ENCODE data around the gene MTFR2.

MTFR2 gene

GRCh38 chr6:136249811-136250685 lies at the start of gene MTFR2:
Gene MTFR2 (minus strand): TSS chr6:136250311. CDS start chr6:136249099, 1,212 bp downstream.
- peak within 1 kb of the TSS; percentile 71 to 93 (median 86) for H3K4me3 ChIP-seq

GRCh38 chr6:136294621-136295020 lies 44.5 kb upstream of the MTFR2 start:
- Histone ChIP-seq H3K4me1 (peaks cover 13 to 21% (median 16%) of the 10 kb centered on the region in 10 experiments), H3K4me3 (no peak overlapping the region), H3K36me3 (no peaks in the 10 kb centered on the region), H3K27me3 (no peaks in the 10 kb centered on the region), H3K9me3 (replicated peaks in 1 of 11) (no peaks in the 10 kb centered on the region), H3K27ac (no peak overlapping the region), H3K9ac (no peak overlapping the region), H4K20me1 (no peaks in the 10 kb centered on the region), H3K4me2 (no peak overlapping the region)
- TF ChIP-seq Cebpa-rat (IDR thresholded peaks at IDR 0.05) = no peak

More at GRCh38 chr6:136249811-136250685, at the start of gene MTFR2:
- H3K27ac ChIP-seq = peak within 1 kb of the TSS; percentile 26 to 84 (median 73); a peak in 21 of 22 replicates
- H4K20me1 ChIP-seq = peaks cover 0 to 18% (median 9%) of the 10 kb centered on the region in 11 experiments; a peak in 8 of 22 replicates
- TF ChIP-seq Cebpa-rat (IDR thresholded peaks at IDR 0.05) = no peak
- H3K4me2 ChIP-seq = peak within 1 kb of the TSS; percentile 78 to 92 (median 89)
- no peaks in the 10 kb centered on the region for H3K27me3 ChIP-seq
- peak within 1 kb of the TSS; percentile 76 to 85 (median 82) for H3K9ac ChIP-seq
- H3K36me3 ChIP-seq = peaks cover 4 to 42% (median 28%) of the 10 kb centered on the region in 11 experiments; a peak in 16 of 22 replicates
- peaks cover 8 to 33% (median 22%) of the 10 kb centered on the region in 10 experiments for H3K4me1 ChIP-seq
- peaks cover 0 to 10% (median 3%) of the 10 kb centered on the region in 11 experiments; a peak in 7 of 22 replicates for H3K9me3 ChIP-seq (replicated peaks in 1 of 11)

GRCh38 chr6:136290410-136291010 lies 40.4 kb upstream of the MTFR2 start:
- peak overlapping the region; percentile 74 to 98 (median 88) for H3K4me3 ChIP-seq
- H3K9me3 ChIP-seq (replicated peaks in 1 of 11) = no peaks in the 10 kb centered on the region
- TF ChIP-seq Cebpa-rat (IDR thresholded peaks at IDR 0.05) = no peak
- H3K9ac ChIP-seq = peak overlapping the region; percentile 95 to 100 (median 99)
- no peaks in the 10 kb centered on the region for H3K27me3 ChIP-seq
- H4K20me1 ChIP-seq = peaks cover 36 to 40% (median 37%) of the 10 kb centered on the region in 11 experiments
- peaks cover 40 to 46% (median 43%) of the 10 kb centered on the region in 10 experiments for H3K4me1 ChIP-seq
- peaks cover 0 to 29% (median 19%) of the 10 kb centered on the region in 11 experiments; a peak in 14 of 22 replicates for H3K36me3 ChIP-seq
- peak overlapping the region; percentile 98 to 100 (median 99) for H3K27ac ChIP-seq
- peak overlapping the region; percentile 79 to 95 (median 86) for H3K4me2 ChIP-seq

- Histone ChIP-seq H3K9ac (peak within 1 kb of the TSS; percentile 95 to 100 (median 99)), H3K36me3 (peaks cover 0 to 35% (median 20%) of the 10 kb centered on the region in 11 experiments; a peak in 16 of 22 replicates), H3K4me2 (peak within 1 kb of the TSS; percentile 85 to 99 (median 94)), H3K27ac (peak within 1 kb of the TSS; percentile 98 to 100 (median 99)), H3K4me1 (peaks cover 47 to 53% (median 50%) of the 10 kb centered on the region in 10 experiments), H3K27me3 (no peaks in the 10 kb centered on the region), H3K4me3 (peak within 1 kb of the TSS; percentile 74 to 98 (median 88)), H4K20me1 (peaks cover 43 to 47% (median 44%) of the 10 kb centered on the region in 11 experiments), H3K9me3 (replicated peaks in 1 of 11) (no peaks in the 10 kb centered on the region)
- no peak for TF ChIP-seq Cebpa-rat (IDR thresholded peaks at IDR 0.05)
Observed at GRCh38 chr6:136289579-136290409, 39.7 kb upstream of the MTFR2 start, which contains the start of gene BCLAF1. Gene BCLAF1 (minus strand): TSS chr6:136289846. CDS start chr6:136279866, 9,980 bp downstream.

- TF ChIP-seq Cebpa-rat (IDR thresholded peaks at IDR 0.05) = no peak
- peak overlapping the region; percentile 95 to 100 (median 99) for H3K9ac ChIP-seq
- peak overlapping the region; percentile 74 to 98 (median 88) for H3K4me3 ChIP-seq
- H4K20me1 ChIP-seq = peaks cover 49 to 52% (median 49%) of the 10 kb centered on the region in 11 experiments
- peak overlapping the region; percentile 84 to 99 (median 94); a peak in 21 of 22 replicates for H3K4me2 ChIP-seq
- peak overlapping the region; percentile 98 to 100 (median 99) for H3K27ac ChIP-seq
- H3K4me1 ChIP-seq = peaks cover 52 to 58% (median 56%) of the 10 kb centered on the region in 10 experiments
- H3K9me3 ChIP-seq (replicated peaks in 1 of 11) = no peaks in the 10 kb centered on the region
- H3K36me3 ChIP-seq = peaks cover 0 to 36% (median 20%) of the 10 kb centered on the region in 11 experiments; a peak in 16 of 22 replicates
- no peaks in the 10 kb centered on the region for H3K27me3 ChIP-seq
Observed at GRCh38 chr6:136289327-136289578, 39.1 kb upstream of the MTFR2 start.

- TF ChIP-seq Cebpa-rat (IDR thresholded peaks at IDR 0.05) = no peak
- Histone ChIP-seq H3K4me2 (peak overlapping the region; percentile 84 to 99 (median 94)), H3K4me3 (peak overlapping the region; percentile 74 to 98 (median 88)), H3K9ac (peak overlapping the region; percentile 95 to 100 (median 99)), H3K4me1 (peaks cover 52 to 62% (median 57%) of the 10 kb centered on the region in 10 experiments), H3K27ac (peak overlapping the region; percentile 98 to 100 (median 99)), H4K20me1 (peaks cover 54 to 57% (median 54%) of the 10 kb centered on the region in 11 experiments), H3K9me3 (replicated peaks in 1 of 11) (no peaks in the 10 kb centered on the region), H3K27me3 (no peaks in the 10 kb centered on the region), H3K36me3 (peaks cover 0 to 36% (median 20%) of the 10 kb centered on the region in 11 experiments; a peak in 16 of 22 replicates)
Observed at GRCh38 chr6:136288566-136289326, 38.6 kb upstream of the MTFR2 start.

GRCh38 chr6:136284909-136285308 lies 34.8 kb upstream of the MTFR2 start:
- Histone ChIP-seq H3K4me2 (peak overlapping the region; percentile 84 to 99 (median 94)), H4K20me1 (peaks cover 92 to 96% (median 93%) of the 10 kb centered on the region in 11 experiments), H3K9me3 (replicated peaks in 1 of 11) (no peaks in the 10 kb centered on the region), H3K27me3 (no peaks in the 10 kb centered on the region), H3K36me3 (peaks cover 25 to 67% (median 47%) of the 10 kb centered on the region in 11 experiments), H3K9ac (peak overlapping the region in 4 of 11 experiments; percentile 1 to 35 (median 14); a peak in 3 of 22 replicates), H3K4me3 (no peak overlapping the region), H3K4me1 (peaks cover 40 to 73% (median 57%) of the 10 kb centered on the region in 10 experiments), H3K27ac (peak overlapping the region in 2 of 11 experiments; percentile 15 to 41; a peak in 4 of 22 replicates)
- no peak for TF ChIP-seq Cebpa-rat (IDR thresholded peaks at IDR 0.05)

All from BLaER1 treated with 17β-estradiol and CSF1 and Interleukin-3, amounts not matched to agents 10 nM and 100 nM (cell line).